ENCODE data around the gene TIMM9.
"Not testable (repeated sequence)": the region's sequence is repeated elsewhere in the genome, so short reads cannot be mapped to it uniquely, and the experiment has no call there.

Gene TIMM9

DNA sequence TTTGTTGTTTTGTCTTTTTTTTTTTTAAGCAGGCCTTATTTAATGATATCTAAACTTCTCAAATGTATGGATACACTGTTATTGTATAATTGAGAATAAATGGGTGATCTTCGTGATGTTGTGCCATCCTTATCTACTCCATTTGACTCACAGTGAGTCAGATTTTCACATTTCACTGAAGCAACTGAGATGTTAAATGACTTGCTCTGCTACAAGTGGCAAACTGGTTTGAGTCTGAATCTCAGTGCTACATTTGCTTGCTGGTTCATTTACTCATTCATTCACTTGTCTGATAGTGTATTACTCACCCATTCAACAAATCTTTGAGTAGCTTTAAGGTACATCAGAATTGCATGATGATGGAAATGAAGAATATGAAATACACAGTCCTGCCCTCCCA is 2.8 kb upstream of the TIMM9 start:
- no peaks in the 10 kb centered on the region for H3K27me3 ChIP-seq (ENCODE audit: control insufficient read depth, insufficient read depth, low read length)
- H3K9me3 ChIP-seq (ENCODE audit: control insufficient read depth, insufficient read depth, low read length) = no peaks in the 10 kb centered on the region
- no peak overlapping the region for H3K9ac ChIP-seq (ENCODE audit: low read depth, low read length)
- no peak overlapping the region for H3K4me3 ChIP-seq (ENCODE audit: low read depth, low read length)
- H3K4me1 ChIP-seq (ENCODE audit: control insufficient read depth, insufficient read depth, low read length) = no peaks in the 10 kb centered on the region
- H3K36me3 ChIP-seq (ENCODE audit: control insufficient read depth, insufficient read depth, low read length) = peaks cover 2% of the 10 kb centered on the region

- Histone ChIP-seq H3K9me3 (ENCODE audit: control insufficient read depth, insufficient read depth, low read length) (no peaks in the 10 kb centered on the region), H3K9ac (ENCODE audit: low read depth, low read length) (no peak overlapping the region), H3K4me1 (ENCODE audit: control insufficient read depth, insufficient read depth, low read length) (no peaks in the 10 kb centered on the region), H3K27me3 (ENCODE audit: control insufficient read depth, insufficient read depth, low read length) (no peaks in the 10 kb centered on the region), H3K4me3 (ENCODE audit: low read depth, low read length) (peak overlapping the region; percentile 87), H3K36me3 (ENCODE audit: control insufficient read depth, insufficient read depth, low read length) (peaks cover 3% of the 10 kb centered on the region)
Measured at GRCh38 chr14:58428118-58428683, 870 bp upstream of the TIMM9 start.

DNA sequence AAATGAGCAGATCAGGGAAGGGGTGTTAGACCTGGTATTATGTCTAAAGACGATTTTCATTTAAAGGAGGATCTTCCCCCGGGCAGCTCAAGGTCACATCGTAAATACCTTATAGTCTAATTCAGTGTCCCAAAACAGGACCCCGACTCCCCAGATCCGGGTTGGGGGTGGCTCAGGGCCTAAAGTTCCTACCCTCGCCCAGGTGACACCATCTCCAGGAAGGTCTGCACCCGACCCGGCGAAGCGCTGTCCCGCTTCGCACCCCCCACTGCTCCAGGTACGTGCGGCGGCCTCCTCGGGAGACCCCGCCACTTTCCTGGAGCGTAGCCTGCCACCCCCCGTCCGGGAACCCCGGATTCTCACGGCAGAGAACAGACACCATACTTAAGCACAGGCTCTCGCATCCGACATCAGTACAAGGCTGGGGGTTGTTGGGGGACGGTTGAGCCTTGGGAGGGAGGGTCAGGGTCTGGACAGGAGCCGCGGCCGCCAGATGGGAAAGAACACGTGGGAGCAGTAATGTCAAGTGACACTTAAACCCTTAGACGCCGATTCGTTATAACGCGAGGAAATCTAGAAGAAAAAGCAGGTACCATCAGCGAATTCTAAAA is 556 bp downstream of the TIMM9 start:
- H3K36me3 ChIP-seq (ENCODE audit: control insufficient read depth, insufficient read depth, low read length) = peaks cover 3% of the 10 kb centered on the region
- H3K27me3 ChIP-seq (ENCODE audit: control insufficient read depth, insufficient read depth, low read length) = no peaks in the 10 kb centered on the region
- H3K4me3 ChIP-seq (ENCODE audit: low read depth, low read length) = peak overlapping the region; percentile 87

DNA sequence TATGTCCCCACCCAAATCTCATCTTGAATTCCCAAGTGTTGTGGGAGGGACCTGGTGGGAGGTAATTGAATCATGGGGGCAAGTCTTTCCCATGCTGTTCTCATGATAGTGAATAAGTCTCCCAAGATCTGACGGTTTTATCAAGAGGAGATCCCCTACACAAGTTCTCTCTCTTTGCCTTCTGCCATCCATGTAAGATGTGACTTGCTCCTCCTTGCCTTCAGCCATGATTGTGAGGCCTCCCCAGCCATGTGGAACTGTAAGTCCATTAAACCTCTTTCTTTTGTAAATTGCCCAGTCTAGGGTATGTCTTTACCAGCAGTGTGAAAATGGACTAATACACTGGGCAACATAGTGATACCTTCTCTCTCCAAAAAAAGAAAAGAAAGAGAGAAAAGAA is 10.4 kb downstream of the TIMM9 start:
- not testable (repeated sequence) for H3K9me3 ChIP-seq (ENCODE audit: control insufficient read depth, insufficient read depth, low read length); H3K27me3 ChIP-seq (ENCODE audit: control insufficient read depth, insufficient read depth, low read length); H3K9ac ChIP-seq (ENCODE audit: low read depth, low read length); H3K4me3 ChIP-seq (ENCODE audit: low read depth, low read length); H3K4me1 ChIP-seq (ENCODE audit: control insufficient read depth, insufficient read depth, low read length); H3K36me3 ChIP-seq (ENCODE audit: control insufficient read depth, insufficient read depth, low read length)

More for the DNA sequence above, 556 bp downstream of the TIMM9 start:
- Histone ChIP-seq H3K9ac (ENCODE audit: low read depth, low read length) (peak overlapping the region; percentile 77), H3K9me3 (ENCODE audit: control insufficient read depth, insufficient read depth, low read length) (no peaks in the 10 kb centered on the region), H3K4me1 (ENCODE audit: control insufficient read depth, insufficient read depth, low read length) (no peaks in the 10 kb centered on the region)

DNA sequence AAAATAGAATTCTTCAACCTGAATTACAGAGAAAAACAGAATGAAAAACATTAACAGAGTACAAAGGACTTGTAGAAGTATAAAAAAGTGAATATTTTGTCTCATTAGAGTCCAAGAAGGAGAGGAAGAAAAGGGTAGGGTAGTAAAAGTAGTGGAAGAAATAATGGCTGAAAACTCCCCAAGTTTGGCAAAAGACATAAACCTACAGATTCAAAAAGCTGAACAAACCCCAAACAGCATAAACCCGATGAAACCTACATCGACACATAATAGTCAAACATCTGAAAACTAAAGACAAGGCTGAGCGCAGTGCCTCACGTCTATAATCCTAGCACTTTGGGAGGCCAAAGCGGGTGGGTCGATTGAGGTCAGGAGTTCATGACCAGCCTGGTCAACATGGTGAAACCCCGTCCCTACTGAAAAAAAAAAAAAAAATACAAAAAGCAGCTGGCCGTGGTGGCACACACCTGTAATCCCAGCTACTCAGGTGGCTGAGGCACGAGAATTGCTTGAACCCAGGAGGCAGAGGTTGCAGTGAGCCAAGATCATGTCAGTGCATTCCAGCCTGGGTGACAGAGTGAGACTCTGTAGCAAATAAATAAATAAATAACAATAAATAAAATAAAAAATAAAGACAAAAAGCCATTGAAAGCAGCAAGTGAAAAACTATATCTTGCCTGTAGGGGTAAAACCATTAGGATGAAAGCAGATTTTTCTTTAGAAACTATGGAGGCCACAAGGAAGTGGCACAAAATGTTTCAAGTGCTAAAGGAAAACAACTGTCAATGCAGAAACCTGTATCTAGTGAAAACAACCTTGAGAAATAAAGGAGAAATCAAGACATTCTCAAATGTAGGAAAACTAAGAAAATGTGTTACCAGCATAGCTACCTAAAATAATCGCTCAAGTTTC is 11.4 kb downstream of the TIMM9 start:
- no peaks in the 10 kb centered on the region for H3K4me1 ChIP-seq (ENCODE audit: control insufficient read depth, insufficient read depth, low read length)
- no peaks in the 10 kb centered on the region for H3K27me3 ChIP-seq (ENCODE audit: control insufficient read depth, insufficient read depth, low read length)
- H3K9ac ChIP-seq (ENCODE audit: low read depth, low read length) = no peak overlapping the region
- peaks cover 12% of the 10 kb centered on the region for H3K36me3 ChIP-seq (ENCODE audit: control insufficient read depth, insufficient read depth, low read length)
- H3K9me3 ChIP-seq (ENCODE audit: control insufficient read depth, insufficient read depth, low read length) = no peaks in the 10 kb centered on the region
- no peak overlapping the region for H3K4me3 ChIP-seq (ENCODE audit: low read depth, low read length)

DNA sequence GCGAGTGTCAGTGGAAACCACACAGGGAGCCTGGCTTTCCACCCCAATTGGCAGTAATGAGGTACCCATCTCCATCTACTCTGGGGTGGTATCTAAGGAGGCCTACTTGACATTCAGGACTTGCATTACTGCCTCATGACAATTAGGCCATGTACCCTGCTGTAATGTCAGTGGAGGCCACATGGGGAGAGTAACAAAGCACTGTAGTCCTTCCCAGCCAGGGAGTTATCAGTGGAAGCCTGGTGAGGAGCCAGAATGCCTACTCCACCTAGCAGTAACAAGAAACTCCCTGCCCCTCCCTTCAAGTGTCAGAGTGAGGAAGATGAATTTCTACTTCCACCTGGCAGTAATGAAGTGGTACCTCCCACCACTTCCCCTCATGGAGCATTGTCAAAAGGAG is 12.5 kb downstream of the TIMM9 start:
- Histone ChIP-seq H3K4me3 (ENCODE audit: low read depth, low read length) (no peak overlapping the region), H3K36me3 (ENCODE audit: control insufficient read depth, insufficient read depth, low read length) (peaks cover 18% of the 10 kb centered on the region), H3K27me3 (ENCODE audit: control insufficient read depth, insufficient read depth, low read length) (no peaks in the 10 kb centered on the region), H3K9me3 (ENCODE audit: control insufficient read depth, insufficient read depth, low read length) (no peaks in the 10 kb centered on the region), H3K4me1 (ENCODE audit: control insufficient read depth, insufficient read depth, low read length) (no peaks in the 10 kb centered on the region), H3K9ac (ENCODE audit: low read depth, low read length) (no peak overlapping the region)

- H3K4me1 ChIP-seq (ENCODE audit: control insufficient read depth, insufficient read depth, low read length) = no peaks in the 10 kb centered on the region
- H3K4me3 ChIP-seq (ENCODE audit: low read depth, low read length) = no peak overlapping the region
- H3K9me3 ChIP-seq (ENCODE audit: control insufficient read depth, insufficient read depth, low read length) = no peaks in the 10 kb centered on the region
- no peak overlapping the region for H3K9ac ChIP-seq (ENCODE audit: low read depth, low read length)
- peaks cover 18% of the 10 kb centered on the region for H3K36me3 ChIP-seq (ENCODE audit: control insufficient read depth, insufficient read depth, low read length)
- no peaks in the 10 kb centered on the region for H3K27me3 ChIP-seq (ENCODE audit: control insufficient read depth, insufficient read depth, low read length)
Measured at GRCh38 chr14:58408681-58409215, 18.6 kb downstream of the TIMM9 start.

DNA sequence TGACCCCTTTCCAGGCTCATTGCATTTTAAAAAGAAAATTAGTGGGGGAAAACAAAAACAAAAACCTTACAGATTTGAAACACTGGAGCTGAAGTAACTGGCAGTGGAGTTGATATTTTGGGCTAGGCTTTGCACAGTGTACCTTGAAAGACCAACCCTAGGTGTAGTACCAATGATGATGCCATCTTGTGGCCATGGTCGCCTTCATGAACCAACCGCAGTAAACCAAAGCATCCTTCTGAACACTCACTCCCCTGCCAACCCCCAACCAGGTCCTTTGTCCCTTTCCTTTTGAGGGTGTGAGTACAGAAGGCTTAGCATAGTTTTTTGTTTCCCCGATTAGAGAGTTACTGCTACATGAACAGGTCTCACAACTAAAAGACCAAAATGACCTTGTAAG is 25.7 kb downstream of the TIMM9 start:
- Histone ChIP-seq H3K9ac (ENCODE audit: low read depth, low read length) (no peak overlapping the region), H3K36me3 (ENCODE audit: control insufficient read depth, insufficient read depth, low read length) (no peaks in the 10 kb centered on the region), H3K27me3 (ENCODE audit: control insufficient read depth, insufficient read depth, low read length) (peaks cover 11% of the 10 kb centered on the region), H3K4me1 (ENCODE audit: control insufficient read depth, insufficient read depth, low read length) (no peaks in the 10 kb centered on the region), H3K4me3 (ENCODE audit: low read depth, low read length) (no peak overlapping the region), H3K9me3 (ENCODE audit: control insufficient read depth, insufficient read depth, low read length) (no peaks in the 10 kb centered on the region)

GRCh38 chr14:58398895-58399294 is 28.4 kb downstream of the TIMM9 start:
- no peaks in the 10 kb centered on the region for H3K36me3 ChIP-seq (ENCODE audit: control insufficient read depth, insufficient read depth, low read length)
- H3K4me3 ChIP-seq (ENCODE audit: low read depth, low read length) = no peak overlapping the region
- H3K9me3 ChIP-seq (ENCODE audit: control insufficient read depth, insufficient read depth, low read length) = no peaks in the 10 kb centered on the region
- no peak overlapping the region for H3K9ac ChIP-seq (ENCODE audit: low read depth, low read length)
- peaks cover 19% of the 10 kb centered on the region for H3K27me3 ChIP-seq (ENCODE audit: control insufficient read depth, insufficient read depth, low read length)
- H3K4me1 ChIP-seq (ENCODE audit: control insufficient read depth, insufficient read depth, low read length) = peaks cover 2% of the 10 kb centered on the region

DNA sequence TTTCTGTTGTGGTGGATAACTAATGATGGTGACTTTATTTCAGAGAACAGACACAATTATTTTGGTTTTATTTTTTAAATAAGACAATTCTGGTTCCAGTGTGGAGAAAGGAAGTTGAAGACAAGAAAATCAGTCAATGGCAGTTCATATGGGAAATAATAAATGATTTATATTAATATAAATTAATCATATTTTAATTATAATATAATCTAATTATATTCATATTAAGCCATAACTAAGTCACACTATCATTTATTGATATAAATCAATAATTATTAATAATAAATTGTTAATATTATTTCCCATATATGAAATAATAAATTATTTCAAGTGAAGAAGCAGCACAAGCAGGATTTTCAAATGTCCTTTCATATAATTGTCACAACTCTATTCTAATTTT is 28.8 kb downstream of the TIMM9 start:
- peaks cover 19% of the 10 kb centered on the region for H3K27me3 ChIP-seq (ENCODE audit: control insufficient read depth, insufficient read depth, low read length)
- H3K9me3 ChIP-seq (ENCODE audit: control insufficient read depth, insufficient read depth, low read length) = no peaks in the 10 kb centered on the region
- peaks cover 2% of the 10 kb centered on the region for H3K4me1 ChIP-seq (ENCODE audit: control insufficient read depth, insufficient read depth, low read length)
- H3K9ac ChIP-seq (ENCODE audit: low read depth, low read length) = no peak overlapping the region
- no peaks in the 10 kb centered on the region for H3K36me3 ChIP-seq (ENCODE audit: control insufficient read depth, insufficient read depth, low read length)
- H3K4me3 ChIP-seq (ENCODE audit: low read depth, low read length) = no peak overlapping the region

- no peak overlapping the region for H3K9ac ChIP-seq (ENCODE audit: low read depth, low read length)
- no peak overlapping the region for H3K4me3 ChIP-seq (ENCODE audit: low read depth, low read length)
- peaks cover 19% of the 10 kb centered on the region for H3K27me3 ChIP-seq (ENCODE audit: control insufficient read depth, insufficient read depth, low read length)
- peaks cover 2% of the 10 kb centered on the region for H3K4me1 ChIP-seq (ENCODE audit: control insufficient read depth, insufficient read depth, low read length)
- no peaks in the 10 kb centered on the region for H3K9me3 ChIP-seq (ENCODE audit: control insufficient read depth, insufficient read depth, low read length)
- H3K36me3 ChIP-seq (ENCODE audit: control insufficient read depth, insufficient read depth, low read length) = no peaks in the 10 kb centered on the region
Measured at GRCh38 chr14:58397156-58397555, 30.2 kb downstream of the TIMM9 start.
